Nephron (organoid): ENCODE results near the gene IL19.

ENCODE experiments used
- H3K27ac Mint-ChIP-seq, 3 experiments: 2 replicates each; pipeline ENCODE4 v1.8.0; 2020; ENCODE audit warnings: mixed read lengths in 3 of 3, mild to moderate bottlenecking in 2 of 3, moderate library complexity in 1 of 3
- H3K27me3 Mint-ChIP-seq: 2 replicates; pipeline ENCODE4 v1.8.0; 2021; ENCODE audit warnings: low read depth, mild to moderate bottlenecking, moderate library complexity, mixed read lengths
- H3K36me3 Mint-ChIP-seq: 2 replicates; pipeline ENCODE4 v1.8.0; 2020; ENCODE audit warnings: low read depth, mixed read lengths
- H3K4me1 Mint-ChIP-seq: 2 replicates; pipeline ENCODE4 v1.8.0; 2020; ENCODE audit warnings: mixed read lengths
- H3K4me3 Mint-ChIP-seq, 3 experiments: 2 replicates each; pipeline ENCODE4 v1.8.0; 2020; ENCODE audit warnings: mild to moderate bottlenecking in 3 of 3, mixed read lengths in 3 of 3, moderate library complexity in 2 of 3
- H3K9me3 Mint-ChIP-seq: 2 replicates; pipeline ENCODE4 v1.8.0; 2020; ENCODE audit warnings: mixed read lengths
- TF ChIP-seq, protein P1 (sequence below), 3 experiments: fragments of 200-600 bp; sonication (generic); IDR thresholded peaks; one replicate each; pipeline ENCODE4 v1.5.0; 2021; ENCODE audit warnings: antibody characterized with exemption in 3 of 3; ENCODE audit not compliant: unreplicated experiment in 3 of 3

IL19 gene

DNA sequence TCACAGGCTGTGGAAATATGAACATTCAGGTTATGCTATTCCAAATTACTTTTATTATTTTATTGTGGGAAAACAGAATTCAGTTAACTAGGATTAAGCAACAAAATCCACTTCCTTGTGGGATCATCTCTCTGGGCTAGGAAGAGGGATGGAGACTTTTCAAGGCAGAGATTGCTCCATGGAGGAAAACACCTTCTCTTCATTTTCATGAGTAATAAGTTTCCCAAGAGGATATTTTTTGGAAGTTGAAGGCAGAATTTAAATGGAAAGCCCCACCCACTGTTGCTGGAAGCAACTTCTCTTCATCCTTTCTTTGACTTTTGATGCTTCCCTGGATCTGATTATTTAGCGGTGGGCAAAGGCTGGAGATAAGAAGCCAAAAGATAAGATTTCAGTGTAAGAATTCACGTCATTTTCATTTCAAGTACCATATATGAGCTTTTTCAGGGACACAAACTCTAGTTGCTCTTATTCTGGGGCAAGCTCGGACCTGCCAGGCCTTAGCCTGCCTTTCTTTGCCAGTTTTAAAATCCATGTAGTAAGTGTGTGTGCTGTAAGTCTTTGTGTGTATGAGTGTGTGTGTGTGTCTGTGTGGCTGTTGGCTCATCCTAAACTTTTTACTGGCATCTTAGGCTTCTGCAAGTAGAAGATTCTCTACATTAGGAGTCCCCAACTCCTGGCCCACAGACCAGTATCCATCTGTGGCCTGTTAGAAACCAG lies 114.9 kb downstream of the IL19 start:
- Mint-ChIP-seq H3K36me3 (no peaks in the 10 kb centered on the region), H3K27ac (no peak overlapping the region), H3K9me3 (peaks cover 5% of the 10 kb centered on the region), H3K4me1 (no peaks in the 10 kb centered on the region), H3K4me3 (no peak overlapping the region), H3K27me3 (peaks cover 9% of the 10 kb centered on the region)
- TF ChIP-seq, protein P1, sequence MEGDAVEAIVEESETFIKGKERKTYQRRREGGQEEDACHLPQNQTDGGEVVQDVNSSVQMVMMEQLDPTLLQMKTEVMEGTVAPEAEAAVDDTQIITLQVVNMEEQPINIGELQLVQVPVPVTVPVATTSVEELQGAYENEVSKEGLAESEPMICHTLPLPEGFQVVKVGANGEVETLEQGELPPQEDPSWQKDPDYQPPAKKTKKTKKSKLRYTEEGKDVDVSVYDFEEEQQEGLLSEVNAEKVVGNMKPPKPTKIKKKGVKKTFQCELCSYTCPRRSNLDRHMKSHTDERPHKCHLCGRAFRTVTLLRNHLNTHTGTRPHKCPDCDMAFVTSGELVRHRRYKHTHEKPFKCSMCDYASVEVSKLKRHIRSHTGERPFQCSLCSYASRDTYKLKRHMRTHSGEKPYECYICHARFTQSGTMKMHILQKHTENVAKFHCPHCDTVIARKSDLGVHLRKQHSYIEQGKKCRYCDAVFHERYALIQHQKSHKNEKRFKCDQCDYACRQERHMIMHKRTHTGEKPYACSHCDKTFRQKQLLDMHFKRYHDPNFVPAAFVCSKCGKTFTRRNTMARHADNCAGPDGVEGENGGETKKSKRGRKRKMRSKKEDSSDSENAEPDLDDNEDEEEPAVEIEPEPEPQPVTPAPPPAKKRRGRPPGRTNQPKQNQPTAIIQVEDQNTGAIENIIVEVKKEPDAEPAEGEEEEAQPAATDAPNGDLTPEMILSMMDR (IDR thresholded peaks at IDR 0.05; ENCODE audit: unreplicated experiment in 3 of 3) = no peak

DNA sequence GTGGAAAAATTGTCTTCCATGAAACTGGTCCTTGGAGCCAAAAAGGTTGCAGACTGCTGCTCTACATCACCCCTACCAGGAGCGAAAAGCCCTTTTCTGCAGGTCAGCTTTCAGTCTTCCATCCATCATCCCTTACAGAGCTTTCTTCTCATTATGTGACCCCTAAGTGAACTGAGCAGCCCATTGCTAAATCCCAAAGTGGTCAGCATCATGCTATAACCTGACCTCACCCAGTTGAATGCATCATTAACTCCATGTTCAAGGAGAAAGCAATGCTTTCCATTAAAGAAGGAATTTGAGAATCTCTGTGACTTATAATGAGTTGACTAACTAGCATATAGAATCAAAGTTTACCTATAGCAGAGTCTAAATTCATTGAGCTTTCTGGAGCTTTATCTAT lies 116.3 kb downstream of the IL19 start:
- Mint-ChIP-seq H3K4me3 (no peak overlapping the region), H3K27ac (no peak overlapping the region), H3K9me3 (peaks cover 5% of the 10 kb centered on the region), H3K4me1 (no peaks in the 10 kb centered on the region), H3K27me3 (peaks cover 9% of the 10 kb centered on the region), H3K36me3 (no peaks in the 10 kb centered on the region)
- TF ChIP-seq, protein P1 (IDR thresholded peaks at IDR 0.05; ENCODE audit: unreplicated experiment in 3 of 3) = no peak

DNA sequence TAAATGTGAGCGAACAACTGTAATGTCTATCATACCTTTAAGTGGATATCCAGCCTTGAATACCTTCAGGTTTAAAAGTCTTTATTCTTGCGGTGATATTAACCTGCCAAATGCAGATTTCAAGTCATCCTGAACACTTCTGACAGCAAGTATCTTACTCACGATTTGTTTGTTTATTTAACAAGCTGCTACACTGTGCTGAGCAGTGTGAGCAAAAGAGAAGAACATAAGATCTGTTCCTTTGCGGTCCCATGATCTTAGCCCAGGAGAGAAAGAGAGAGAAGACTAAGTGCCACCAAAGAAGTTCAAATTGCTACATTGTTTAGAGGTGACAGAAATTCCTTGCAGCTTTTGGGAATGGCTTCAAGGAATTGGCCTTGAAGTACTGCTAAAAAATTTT lies 117.1 kb downstream of the IL19 start:
- H3K36me3 Mint-ChIP-seq = no peaks in the 10 kb centered on the region
- peaks cover under 1% of the 10 kb centered on the region for H3K9me3 Mint-ChIP-seq
- peaks cover under 1% of the 10 kb centered on the region for H3K4me1 Mint-ChIP-seq
- TF ChIP-seq, protein P1 (IDR thresholded peaks at IDR 0.05; ENCODE audit: unreplicated experiment in 3 of 3) = no peak
- no peak overlapping the region for H3K4me3 Mint-ChIP-seq
- H3K27ac Mint-ChIP-seq = no peak overlapping the region
- peaks cover 9% of the 10 kb centered on the region for H3K27me3 Mint-ChIP-seq

DNA sequence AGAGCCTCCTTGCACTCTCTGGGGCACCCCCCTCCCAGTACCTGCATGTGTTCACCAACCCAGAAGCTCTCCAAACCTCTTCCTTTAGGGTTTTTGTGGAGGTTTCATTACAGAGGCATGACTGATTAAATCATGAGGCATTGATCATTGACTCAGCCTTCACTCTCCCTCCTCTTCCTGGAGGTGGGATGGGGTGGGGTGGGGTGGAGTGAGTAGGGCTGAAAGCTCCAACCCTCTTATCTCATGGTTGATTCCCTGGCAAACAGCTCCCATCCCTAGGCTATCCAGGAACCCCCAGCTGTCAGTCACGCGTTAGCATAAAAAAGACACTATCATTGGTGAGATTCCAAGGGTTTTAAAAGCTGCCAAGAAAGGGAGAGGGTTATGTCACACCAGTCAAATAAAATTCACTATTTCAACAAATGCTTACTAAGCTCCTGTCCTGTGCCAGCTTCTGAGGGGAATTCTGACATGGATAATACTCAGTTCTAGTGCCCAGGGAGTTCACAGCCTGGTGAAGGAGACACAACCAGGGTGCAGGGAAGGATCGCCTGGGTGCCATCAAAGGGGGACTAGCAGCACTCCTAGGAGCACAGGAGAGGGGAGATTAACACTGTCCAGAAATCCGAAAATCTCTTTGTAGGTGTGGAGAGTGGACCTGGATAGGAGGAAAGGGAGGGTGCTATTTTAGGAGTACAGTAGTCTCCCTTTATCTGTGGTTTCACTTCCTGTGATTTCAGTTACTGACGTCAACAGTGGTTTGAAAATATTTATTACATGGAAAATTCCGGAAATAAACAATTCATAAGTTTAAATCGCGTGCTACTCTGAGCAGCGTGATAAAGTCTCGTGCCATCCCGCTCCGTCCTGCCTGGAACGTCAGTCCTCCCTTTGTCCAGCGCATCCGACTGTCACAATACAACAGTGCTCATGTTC lies 119.8 kb downstream of the IL19 start:
- Mint-ChIP-seq H3K27ac (no peak overlapping the region), H3K4me3 (no peak overlapping the region), H3K27me3 (peaks cover 5% of the 10 kb centered on the region), H3K9me3 (no peaks in the 10 kb centered on the region), H3K4me1 (peaks cover 13% of the 10 kb centered on the region), H3K36me3 (no peaks in the 10 kb centered on the region)
- TF ChIP-seq, protein P1 (IDR thresholded peaks at IDR 0.05; ENCODE audit: unreplicated experiment in 3 of 3) = no peak

DNA sequence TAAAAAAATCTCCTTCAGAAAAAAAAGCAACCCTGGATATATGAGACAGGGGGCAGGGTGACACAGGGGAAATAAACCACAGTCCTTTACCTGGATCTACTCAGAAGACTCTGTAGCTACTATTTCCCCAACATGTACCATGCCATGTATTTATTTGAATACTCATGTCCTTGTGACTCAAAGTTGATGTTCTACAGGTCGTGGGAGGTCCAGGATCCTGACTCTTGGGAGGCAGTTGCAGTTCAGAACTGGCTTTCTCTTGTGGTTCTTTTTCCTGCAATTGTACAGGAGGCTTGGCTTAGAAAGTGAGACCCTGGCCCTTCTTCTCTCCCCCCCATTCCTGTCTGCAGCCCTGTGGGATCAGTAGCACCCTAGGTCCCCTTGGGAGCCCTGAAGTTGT lies 120.8 kb downstream of the IL19 start:
- TF ChIP-seq, protein P1 (IDR thresholded peaks at IDR 0.05; ENCODE audit: unreplicated experiment in 3 of 3) = no peak
- H3K27ac Mint-ChIP-seq = no peak overlapping the region
- H3K4me1 Mint-ChIP-seq = peaks cover 23% of the 10 kb centered on the region
- H3K9me3 Mint-ChIP-seq = no peaks in the 10 kb centered on the region
- peaks cover 5% of the 10 kb centered on the region for H3K27me3 Mint-ChIP-seq
- H3K4me3 Mint-ChIP-seq = no peak overlapping the region
- H3K36me3 Mint-ChIP-seq = no peaks in the 10 kb centered on the region
